Uterus (tissue), 2 donors: Measurements from ENCODE around the gene CNTN2.

ENCODE experiments used
- CTCF ChIP-seq, 4 experiments: fragments of 200-600 bp in 2 of 4; fragments of 450-650 bp in 2 of 4; sonication (generic) in 2 of 4; IDR thresholded peaks; one replicate each; pipeline ENCODE4 v1.5.1; 2016 to 2019; ENCODE audit warnings: antibody characterized with exemption in 4 of 4, mild to moderate bottlenecking in 2 of 4, moderate library complexity in 1 of 4
- POLR2A ChIP-seq, 2 donors: fragments of 450-650 bp; IDR thresholded peaks; one replicate each; pipeline ENCODE4 v1.6.1; 2016; ENCODE audit warnings: antibody characterized with exemption in 2 of 2, mild to moderate bottlenecking in 1 of 2, moderate library complexity in 1 of 2

- TF ChIP-seq CTCF (IDR thresholded peaks at IDR 0.05) = no peak
- TF ChIP-seq POLR2A (IDR thresholded peaks at IDR 0.05) = no peak
Measured at GRCh38 chr1:205124726-205125125, 81.7 kb downstream of the CNTN2 start.
